GM12872 (cell line): ENCODE measurements around the gene PCSK6.

Experiments used
- TF ChIP-seq, protein P1 (sequence below): IDR thresholded peaks from 3 replicates; pipeline ENCODE4 v1.5.1; 2011; ENCODE audit warnings: low read depth, mild to moderate bottlenecking, low read length, moderate library complexity; ENCODE audit not compliant: insufficient read depth

The PCSK6 gene

GRCh38 chr15:101489599-101490407 is at the start of gene PCSK6:
TSS of gene PCSK6 (minus strand) at chr15:101489707. CDS start at chr15:101489670, 37 bp downstream.
- TF ChIP-seq, protein P1, sequence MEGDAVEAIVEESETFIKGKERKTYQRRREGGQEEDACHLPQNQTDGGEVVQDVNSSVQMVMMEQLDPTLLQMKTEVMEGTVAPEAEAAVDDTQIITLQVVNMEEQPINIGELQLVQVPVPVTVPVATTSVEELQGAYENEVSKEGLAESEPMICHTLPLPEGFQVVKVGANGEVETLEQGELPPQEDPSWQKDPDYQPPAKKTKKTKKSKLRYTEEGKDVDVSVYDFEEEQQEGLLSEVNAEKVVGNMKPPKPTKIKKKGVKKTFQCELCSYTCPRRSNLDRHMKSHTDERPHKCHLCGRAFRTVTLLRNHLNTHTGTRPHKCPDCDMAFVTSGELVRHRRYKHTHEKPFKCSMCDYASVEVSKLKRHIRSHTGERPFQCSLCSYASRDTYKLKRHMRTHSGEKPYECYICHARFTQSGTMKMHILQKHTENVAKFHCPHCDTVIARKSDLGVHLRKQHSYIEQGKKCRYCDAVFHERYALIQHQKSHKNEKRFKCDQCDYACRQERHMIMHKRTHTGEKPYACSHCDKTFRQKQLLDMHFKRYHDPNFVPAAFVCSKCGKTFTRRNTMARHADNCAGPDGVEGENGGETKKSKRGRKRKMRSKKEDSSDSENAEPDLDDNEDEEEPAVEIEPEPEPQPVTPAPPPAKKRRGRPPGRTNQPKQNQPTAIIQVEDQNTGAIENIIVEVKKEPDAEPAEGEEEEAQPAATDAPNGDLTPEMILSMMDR, result no peak

DNA sequence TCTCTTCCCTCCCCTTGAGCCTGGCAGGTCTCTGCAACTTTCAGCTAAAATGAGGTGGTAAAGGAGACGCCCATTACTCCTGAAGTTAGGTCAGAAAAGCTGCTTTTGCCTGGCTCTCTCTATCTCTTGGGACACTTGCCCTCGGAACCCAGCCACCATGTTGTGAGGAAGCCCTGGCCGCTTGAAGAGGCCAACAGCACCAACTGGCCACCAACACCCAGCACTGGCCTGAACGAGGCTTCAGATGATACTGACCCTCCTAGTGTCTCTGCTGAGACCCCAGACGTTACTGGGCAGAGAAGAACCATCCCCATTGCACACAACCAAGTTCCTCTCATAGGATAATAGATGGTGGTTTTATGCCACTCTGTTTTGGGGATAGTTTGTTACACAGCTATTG is 49.5 kb upstream of the PCSK6 start:
- TF ChIP-seq, protein P1, result no peak

GRCh38 chr15:101538177-101538576 is 48.7 kb upstream of the PCSK6 start:
- TF ChIP-seq, protein P1, result no peak

DNA sequence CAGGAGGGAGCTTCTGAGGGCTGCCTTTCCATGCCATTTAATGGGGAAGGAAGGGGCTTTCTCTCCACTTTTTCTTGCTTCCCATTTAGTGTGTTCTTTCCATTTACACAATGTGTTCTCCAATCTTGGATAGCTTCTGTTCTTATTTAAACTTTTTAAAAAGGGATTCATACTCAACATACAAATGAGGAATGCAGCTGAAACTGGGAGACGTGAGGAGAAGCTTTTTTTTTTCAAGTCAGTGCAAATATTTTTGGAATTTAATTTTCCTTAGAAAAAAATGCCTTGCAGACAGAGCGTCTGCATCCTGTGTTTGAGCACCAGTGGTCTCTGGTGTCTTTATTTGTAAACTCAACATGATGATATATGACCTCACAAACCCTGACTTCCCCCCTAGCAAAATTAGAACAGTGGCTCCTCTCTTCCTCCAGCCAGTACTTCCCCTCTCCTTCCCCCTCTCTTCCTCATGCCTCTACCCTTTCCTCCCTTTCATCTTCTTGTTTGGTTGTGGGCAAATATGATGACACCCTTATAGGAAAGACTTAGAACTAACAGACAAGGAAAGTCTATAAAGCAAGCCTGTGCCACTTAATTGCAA is 48.1 kb upstream of the PCSK6 start:
- TF ChIP-seq, protein P1, result no peak

- TF ChIP-seq, protein P1, result no peak
Measured at GRCh38 chr15:101536875-101537405, 47.4 kb upstream of the PCSK6 start.

DNA sequence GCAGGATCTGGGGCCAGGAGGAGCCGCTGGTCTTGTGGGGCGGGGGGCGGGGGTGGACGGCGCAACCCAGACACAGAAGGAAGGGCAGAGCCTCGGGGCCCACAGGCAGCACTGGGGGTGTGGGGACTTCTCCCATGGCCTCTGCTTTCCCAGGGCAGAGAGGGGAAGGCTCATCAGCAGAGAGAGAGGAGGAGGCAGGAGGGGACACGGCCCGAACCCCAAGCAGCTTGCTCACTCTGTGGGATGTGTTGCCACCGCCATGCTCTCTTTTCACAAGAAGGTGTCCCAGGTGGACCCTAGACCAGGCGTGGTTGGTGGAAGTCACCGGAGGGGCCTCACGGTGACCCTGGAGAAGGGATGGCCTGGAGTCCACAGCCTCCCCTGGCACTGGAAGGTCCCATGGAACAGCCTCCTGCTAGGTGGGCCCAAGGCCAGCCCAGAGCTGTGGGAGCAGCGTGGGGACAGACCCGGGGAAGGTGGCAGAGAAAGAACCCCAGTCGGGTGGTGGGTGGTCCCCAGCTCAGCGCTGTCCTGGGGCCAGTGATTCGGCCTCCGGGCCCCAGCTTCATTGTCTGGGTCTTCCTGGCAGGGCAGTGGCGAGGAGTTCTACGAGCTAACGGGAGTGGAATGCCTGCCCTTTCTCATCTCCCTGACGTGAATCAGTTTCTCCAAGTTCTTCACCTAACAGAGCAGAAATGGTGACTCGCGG is 46.8 kb upstream of the PCSK6 start:
- TF ChIP-seq, protein P1, result no peak
